Neuronal stem cell (in vitro differentiated cells): ENCODE measurements around the gene SMNDC1.

ENCODE experiments used
- DNase-seq: peaks from one replicate; pipeline ENCODE4 v3.0.0-alpha.2; 2013; ENCODE audit warnings: low spot score
- H2AFZ ChIP-seq: one replicate; pipeline ENCODE4 v1.6.1; 2013; ENCODE audit warnings: mild to moderate bottlenecking, low read length, inconsistent platforms
- H2AK5ac ChIP-seq: 2 replicates; pipeline ENCODE4 v1.6.1; 2013; ENCODE audit warnings: low read depth, mild to moderate bottlenecking, inconsistent platforms, low read length, moderate library complexity, mixed read lengths
- H2BK120ac ChIP-seq: 2 replicates; pipeline ENCODE4 v1.6.1; 2013; ENCODE audit warnings: low read depth, mild to moderate bottlenecking, inconsistent platforms, low read length, moderate library complexity, mixed read lengths
- H2BK12ac ChIP-seq: one replicate; pipeline ENCODE4 v1.6.1; 2013; ENCODE audit warnings: low read length, inconsistent platforms
- H2BK15ac ChIP-seq: 2 replicates; pipeline ENCODE4 v1.6.1; 2013; ENCODE audit warnings: mild to moderate bottlenecking, low read length, inconsistent platforms, mixed read lengths
- H2BK5ac ChIP-seq: one replicate; pipeline ENCODE4 v1.6.1; 2013; ENCODE audit warnings: inconsistent platforms, mild to moderate bottlenecking, low read length, moderate library complexity
- H3K14ac ChIP-seq: one replicate; pipeline ENCODE4 v1.6.1; 2013; ENCODE audit warnings: low read length, inconsistent platforms
- H3K18ac ChIP-seq: 2 replicates; pipeline ENCODE4 v1.6.1; 2013; ENCODE audit warnings: low read length, inconsistent platforms
- H3K23ac ChIP-seq: 2 replicates; pipeline ENCODE4 v1.6.1; 2013; ENCODE audit warnings: low read depth, mild to moderate bottlenecking, mixed read lengths, low read length, inconsistent platforms; ENCODE audit not compliant: poor library complexity
- H3K27ac ChIP-seq: replicated peaks from 3 replicates; pipeline ENCODE4 v1.5.1; 2013; ENCODE audit warnings: low read length, inconsistent platforms
- H3K27me3 ChIP-seq, 3 experiments: 2 replicates each; pipeline ENCODE4 v1.6.1; 2013; ENCODE audit warnings: low read length in 3 of 3, mild to moderate bottlenecking in 2 of 3, inconsistent platforms in 1 of 3, low read depth in 1 of 3, mixed read lengths in 1 of 3, moderate library complexity in 1 of 3; ENCODE audit not compliant: control insufficient read depth in 3 of 3, insufficient read depth in 3 of 3
- H3K36me3 ChIP-seq, 2 donors: replicated peaks in 1 of 2; 2 replicates each; pipeline ENCODE4 v1.6.1; 2013; ENCODE audit warnings: low read length in 2 of 2; ENCODE audit not compliant: control insufficient read depth in 2 of 2, insufficient read depth in 2 of 2
- H3K4ac ChIP-seq: 2 replicates; pipeline ENCODE4 v1.6.1; 2013; ENCODE audit warnings: inconsistent platforms, mild to moderate bottlenecking, low read length, moderate library complexity
- H3K4me1 ChIP-seq, 2 donors: 1 replicate in 1 of 2; 2 replicates in 1 of 2; pipeline ENCODE4 v1.6.1; 2013; ENCODE audit warnings: low read length in 2 of 2, low read depth in 1 of 2; ENCODE audit not compliant: control insufficient read depth in 2 of 2, insufficient read depth in 1 of 2
- H3K4me2 ChIP-seq: one replicate; pipeline ENCODE4 v1.6.1; 2013; ENCODE audit warnings: mild to moderate bottlenecking, low read length, inconsistent platforms; ENCODE audit not compliant: insufficient read depth, poor library complexity, severe bottlenecking
- H3K4me3 ChIP-seq, 2 donors: 2 replicates each; pipeline ENCODE4 v1.5.1; 2013; ENCODE audit warnings: low read length in 2 of 2, mild to moderate bottlenecking in 2 of 2, inconsistent platforms in 1 of 2, moderate library complexity in 1 of 2
- H3K79me1 ChIP-seq: one replicate; pipeline ENCODE4 v1.6.1; 2013; ENCODE audit warnings: low read depth, mild to moderate bottlenecking, inconsistent platforms, low read length, moderate library complexity
- H3K9ac ChIP-seq: one replicate; pipeline ENCODE4 v1.6.1; 2013; ENCODE audit warnings: mild to moderate bottlenecking, low read depth, low read length, inconsistent platforms; ENCODE audit not compliant: poor library complexity
- H3K9me3 ChIP-seq, 2 donors: replicated peaks in 1 of 2; 2 replicates each; pipeline versions ENCODE3 to v1.6.1; 2013; ENCODE audit warnings: low read length in 2 of 2, mild to moderate bottlenecking in 2 of 2, inconsistent platforms in 1 of 2, low read depth in 1 of 2, mixed read lengths in 1 of 2, moderate library complexity in 1 of 2; ENCODE audit not compliant: control insufficient read depth in 2 of 2, insufficient read depth in 1 of 2
- H4K8ac ChIP-seq: one replicate; pipeline ENCODE4 v1.6.1; 2013; ENCODE audit warnings: low read depth, mild to moderate bottlenecking, inconsistent platforms, low read length, moderate library complexity
- H4K91ac ChIP-seq: one replicate; pipeline ENCODE4 v1.6.1; 2013; ENCODE audit warnings: low read length, low read depth, mild to moderate bottlenecking, inconsistent platforms; ENCODE audit not compliant: poor library complexity
- WGBS, 2 donors: extraction: QIAGEN DNeasy Blood & Tissue Kit; methylation state at CpG; one replicate each; pipeline ENCODE4 v1.1.7; 2013; ENCODE audit warnings: missing lambda C conversion rate in 2 of 2, mixed read lengths in 1 of 2; ENCODE audit not compliant: insufficient read length in 2 of 2, insufficient replicate concordance in 1 of 2; ENCODE audit errors: extremely low coverage in 2 of 2; 5-methylcytosine and 5-hydroxymethylcytosine counted together

Gene SMNDC1

GRCh38 chr10:110286841-110287240 lies 17.9 kb downstream of the SMNDC1 start:
- no peak overlapping the region for H3K9ac ChIP-seq
- H3K4me2 ChIP-seq, result no peak overlapping the region
- H3K14ac ChIP-seq, result no peak overlapping the region
- H3K27ac ChIP-seq, result no peak overlapping the region
- WGBS, 2 donors, result no CpG with 5 or more reads among the region's 2 CpGs
- H3K79me1 ChIP-seq, result no peaks in the 10 kb centered on the region
- no peak overlapping the region for H3K23ac ChIP-seq
- H2BK120ac ChIP-seq, result no peak overlapping the region
- no peaks in the 10 kb centered on the region for H3K4me1 ChIP-seq
- no peaks in the 10 kb centered on the region for H3K9me3 ChIP-seq
- H3K36me3 ChIP-seq, result peaks cover 4 to 85% of the 10 kb centered on the region in 2 donors
- H3K18ac ChIP-seq, result no peak overlapping the region
- H2AK5ac ChIP-seq, result no peak overlapping the region
- H3K4ac ChIP-seq, result no peak overlapping the region
- H4K91ac ChIP-seq, result no peak overlapping the region
- H2BK12ac ChIP-seq, result no peak overlapping the region
- H2BK5ac ChIP-seq, result no peak overlapping the region
- H2AFZ ChIP-seq, result no peak overlapping the region
- no peak overlapping the region for H3K4me3 ChIP-seq
- no peak overlapping the region for H4K8ac ChIP-seq
- H2BK15ac ChIP-seq, result no peak overlapping the region
- no peaks in the 10 kb centered on the region for H3K27me3 ChIP-seq
- no peak for DNase-seq

DNA sequence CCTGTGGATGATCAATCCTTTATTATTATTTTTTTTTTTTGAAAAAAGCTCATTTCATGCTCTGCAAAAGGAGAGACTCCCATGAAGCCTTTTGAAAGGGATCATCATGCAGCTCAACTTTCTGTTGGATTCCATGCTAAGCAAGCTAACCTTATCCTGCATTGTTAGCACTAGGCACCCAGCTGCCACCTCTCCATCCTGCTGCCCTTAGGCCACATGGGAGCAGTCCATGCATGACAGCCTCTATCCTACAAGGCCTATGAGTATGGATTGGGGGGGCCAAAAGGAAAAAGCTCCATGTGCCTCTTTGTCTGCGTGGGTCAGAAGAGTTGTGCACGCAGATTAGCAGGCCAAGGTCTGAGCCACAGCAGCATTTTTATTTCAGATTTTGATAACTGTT lies 19.2 kb downstream of the SMNDC1 start:
- Histone ChIP-seq H3K18ac (no peak overlapping the region), H4K91ac (no peak overlapping the region)

DNA sequence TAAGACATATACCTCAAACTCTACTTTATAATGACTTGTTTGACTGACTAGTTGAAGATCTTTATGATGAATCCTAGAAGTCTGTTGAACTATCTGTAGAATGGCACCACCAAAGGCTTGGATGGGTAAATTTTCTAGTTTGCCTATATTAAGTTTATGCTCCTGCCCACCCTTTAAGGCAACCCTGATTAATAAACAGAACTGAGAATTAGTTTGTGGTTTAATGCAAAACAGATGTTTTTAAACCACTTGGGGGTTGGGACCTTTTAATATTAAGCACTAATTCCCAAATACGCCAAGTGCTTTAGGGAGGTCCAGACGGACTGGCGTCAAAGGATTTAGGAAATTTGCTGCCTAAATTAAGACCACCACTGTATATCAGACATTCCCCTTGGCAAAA lies 20.5 kb downstream of the SMNDC1 start:
- no peak overlapping the region for H2BK12ac ChIP-seq
- peaks cover 7 to 81% of the 10 kb centered on the region in 2 donors for H3K36me3 ChIP-seq
- no peak for DNase-seq
- H3K4me3 ChIP-seq, result no peak overlapping the region
- no peak overlapping the region for H4K8ac ChIP-seq
- H3K4me2 ChIP-seq, result no peak overlapping the region
- no peaks in the 10 kb centered on the region for H3K9me3 ChIP-seq
- no peak overlapping the region for H3K14ac ChIP-seq
- no peak overlapping the region for H3K4ac ChIP-seq
- H2AK5ac ChIP-seq, result no peak overlapping the region
- no CpG with 5 or more reads among the region's 3 CpGs for WGBS, 2 donors
- H2BK120ac ChIP-seq, result no peak overlapping the region
- H4K91ac ChIP-seq, result no peak overlapping the region
- H2AFZ ChIP-seq, result no peak overlapping the region
- H3K4me1 ChIP-seq, result no peaks in the 10 kb centered on the region
- no peaks in the 10 kb centered on the region for H3K79me1 ChIP-seq
- H2BK5ac ChIP-seq, result no peak overlapping the region
- H3K27ac ChIP-seq, result no peak overlapping the region
- H3K27me3 ChIP-seq, result no peaks in the 10 kb centered on the region
- no peak overlapping the region for H3K18ac ChIP-seq
- H3K9ac ChIP-seq, result no peak overlapping the region
- no peak overlapping the region for H3K23ac ChIP-seq
- no peak overlapping the region for H2BK15ac ChIP-seq

More for the DNA sequence above, 19.2 kb downstream of the SMNDC1 start:
- no peak overlapping the region for H2AK5ac ChIP-seq
- no peak overlapping the region for H2AFZ ChIP-seq
- no peak overlapping the region for H2BK120ac ChIP-seq
- no peak overlapping the region for H3K4me2 ChIP-seq
- H3K36me3 ChIP-seq, result peaks cover 4 to 84% of the 10 kb centered on the region in 2 donors
- H3K27me3 ChIP-seq, result no peaks in the 10 kb centered on the region
- no peak overlapping the region for H3K4me3 ChIP-seq
- H3K27ac ChIP-seq, result no peak overlapping the region
- H3K9ac ChIP-seq, result no peak overlapping the region
- H2BK15ac ChIP-seq, result no peak overlapping the region
- no CpG with 5 or more reads among the region's 2 CpGs for WGBS, 2 donors
- no peak overlapping the region for H3K14ac ChIP-seq
- no peak overlapping the region for H2BK5ac ChIP-seq
- H3K23ac ChIP-seq, result no peak overlapping the region
- no peak overlapping the region for H2BK12ac ChIP-seq
- H3K79me1 ChIP-seq, result no peaks in the 10 kb centered on the region
- no peaks in the 10 kb centered on the region for H3K4me1 ChIP-seq
- no peak for DNase-seq
- H3K4ac ChIP-seq, result no peak overlapping the region
- no peak overlapping the region for H4K8ac ChIP-seq
- no peaks in the 10 kb centered on the region for H3K9me3 ChIP-seq

DNA sequence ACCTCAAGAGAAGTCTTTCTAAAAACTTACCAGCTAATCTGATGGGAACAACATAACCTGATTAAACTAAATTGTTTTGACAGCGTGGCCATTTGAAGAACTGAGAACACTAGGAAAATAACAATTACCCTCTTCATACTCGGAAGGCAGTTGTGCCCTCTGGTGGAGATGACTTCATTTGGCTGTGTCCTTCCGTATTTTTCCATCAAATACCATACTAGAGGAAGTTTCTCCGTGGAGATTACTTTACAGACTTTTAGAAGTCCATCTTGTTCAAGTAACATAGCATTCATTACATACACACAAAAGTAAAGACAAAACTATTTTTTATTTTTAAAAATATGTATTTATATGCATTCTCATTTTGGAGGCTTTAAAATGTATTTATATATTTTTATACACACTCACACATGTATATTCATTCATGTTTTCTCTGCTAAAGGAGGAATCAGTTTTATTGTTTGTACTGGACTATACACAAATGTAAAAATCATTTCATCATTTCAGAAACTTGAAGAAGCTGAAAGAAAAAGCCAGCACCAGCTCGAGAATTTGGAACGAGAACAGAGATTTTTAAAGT lies 25.2 kb downstream of the SMNDC1 start:
- Histone ChIP-seq H4K8ac (no peak overlapping the region), H3K23ac (no peak overlapping the region), H2BK15ac (no peak overlapping the region), H3K27ac (no peak overlapping the region), H3K18ac (no peak overlapping the region), H3K27me3 (no peaks in the 10 kb centered on the region), H2BK12ac (no peak overlapping the region), H2AFZ (no peak overlapping the region), H2BK5ac (no peak overlapping the region), H3K14ac (no peak overlapping the region), H2BK120ac (no peak overlapping the region), H3K4me3 (no peak overlapping the region), H3K79me1 (no peaks in the 10 kb centered on the region), H3K4me2 (no peak overlapping the region), H2AK5ac (no peak overlapping the region), H4K91ac (no peak overlapping the region), H3K9me3 (no peaks in the 10 kb centered on the region), H3K36me3 (peaks cover 2 to 34% of the 10 kb centered on the region in 2 donors), H3K4me1 (peaks cover 0 to 1% of the 10 kb centered on the region in 2 donors), H3K9ac (no peak overlapping the region), H3K4ac (no peak overlapping the region)
- DNase-seq, result peak; percentile 30
- no CpG with 5 or more reads among the region's 6 CpGs for WGBS, 2 donors
